Endothelial cell of umbilical vein (primary cell): ENCODE data around the gene RAB12. TPM values are rescaled to one million over a fixed set of nuclear protein-coding genes. Genes with fewer than 3 reads are reported as not detected.

ENCODE experiments used
- BruUV-seq: library from RNA; stranded (reverse); fragments of 400-500 nt; replicated peaks from 2 replicates; lab custom pipeline; 2021; lab: Mats Ljungman, UMichigan
- CTCF ChIA-PET: fragments of 300-600, 350-600 bp; sonication (Branson Sonifier 250); formaldehyde crosslinking; loops from one replicate; lab custom pipeline; 2021; ENCODE audit warnings: antibody characterized with exemption, inconsistent platforms; lab: Charles Lee
- POLR2A ChIA-PET: fragments of 300-600, 350-600 bp; sonication (Branson Sonifier 250); formaldehyde crosslinking; loops from one replicate; lab custom pipeline; 2021; ENCODE audit warnings: antibody characterized with exemption, inconsistent platforms; lab: Charles Lee
- DNase-seq: peaks from one replicate; pipeline ENCODE4 v3.0.0-alpha.2; 2011; ENCODE audit warnings: low read depth, low spot score
- FAIRE-seq: peaks from 2 replicates; lab custom pipeline; 2011; peaks lifted over from hg19 to GRCh38; lab: Jason Lieb, UNC
- H2AFZ ChIP-seq: 2 replicates; pipeline ENCODE4 v1.6.0; 2012; ENCODE audit warnings: low read depth, low read length, control low read depth, inconsistent platforms
- H3K27ac ChIP-seq: 2 replicates; pipeline ENCODE4 v1.5.1; 2011; ENCODE audit warnings: low read depth, mild to moderate bottlenecking, control low read depth, low read length, moderate library complexity; ENCODE audit not compliant: insufficient read depth
- H3K27me3 ChIP-seq, 2 experiments: 2 replicates each; pipeline versions ENCODE4 v1.6.0 to v1.6.1; 2011; ENCODE audit warnings: low read length in 2 of 2, mixed read lengths in 1 of 2; ENCODE audit not compliant: control insufficient read depth in 2 of 2, insufficient read depth in 2 of 2
- H3K36me3 ChIP-seq, 2 experiments: 2 replicates in 1 of 2; 3 replicates in 1 of 2; pipeline ENCODE4 v1.5.1; 2011; ENCODE audit warnings: low read length in 2 of 2, mild to moderate bottlenecking in 1 of 2, moderate library complexity in 1 of 2; ENCODE audit not compliant: control insufficient read depth in 2 of 2, insufficient read depth in 2 of 2; ENCODE audit errors: extremely low read depth in 1 of 2
- H3K4me1 ChIP-seq: 3 replicates; pipeline ENCODE4 v1.5.1; 2011; ENCODE audit warnings: mild to moderate bottlenecking, low read length; ENCODE audit not compliant: control insufficient read depth, insufficient read depth; ENCODE audit errors: extremely low read depth
- H3K4me2 ChIP-seq: 2 replicates; pipeline ENCODE4 v1.6.1; 2011; ENCODE audit warnings: low read length, control low read depth, mixed read lengths; ENCODE audit not compliant: insufficient read depth
- H3K4me3 ChIP-seq, 3 experiments: fragments of 200-600 bp in 1 of 3; sonication (generic), shearing (Covaris generic) in 1 of 3; replicated peaks in 1 of 3; 2 replicates each; pipeline ENCODE4 v1.5.1; 2011 to 2016; ENCODE audit warnings: control low read depth in 3 of 3, low read length in 3 of 3, mild to moderate bottlenecking in 2 of 3, inconsistent platforms in 1 of 3, low read depth in 1 of 3, moderate library complexity in 1 of 3; ENCODE audit not compliant: insufficient read depth in 1 of 3
- H3K79me2 ChIP-seq: 2 replicates; pipeline ENCODE4 v1.6.0; 2012; ENCODE audit warnings: low read length, inconsistent platforms; ENCODE audit not compliant: control insufficient read depth, insufficient read depth
- H3K9ac ChIP-seq: replicated peaks from 2 replicates; pipeline ENCODE3; 2011; ENCODE audit warnings: low read length, control low read depth; ENCODE audit not compliant: insufficient read depth; ENCODE audit errors: extremely low read depth
- H3K9me1 ChIP-seq: replicated peaks from 3 replicates; pipeline ENCODE4 v1.6.0; 2011; ENCODE audit warnings: mild to moderate bottlenecking, low read length; ENCODE audit not compliant: control insufficient read depth, insufficient read depth; ENCODE audit errors: extremely low read depth
- H3K9me3 ChIP-seq: replicated peaks from 2 replicates; pipeline ENCODE4 v1.5.1; 2012; ENCODE audit warnings: low read length, inconsistent platforms; ENCODE audit not compliant: control insufficient read depth, insufficient read depth
- H4K20me1 ChIP-seq: replicated peaks from 2 replicates; pipeline ENCODE3; 2011; ENCODE audit warnings: mild to moderate bottlenecking, low read length; ENCODE audit not compliant: control insufficient read depth, insufficient read depth; ENCODE audit errors: extremely low read depth
- EZH2 ChIP-seq: IDR thresholded peaks from 2 replicates; pipeline ENCODE4 v1.6.1; 2012; ENCODE audit warnings: borderline replicate concordance, low read depth, mild to moderate bottlenecking, moderate library complexity, low read length, inconsistent platforms; ENCODE audit not compliant: severe bottlenecking
- FOS ChIP-seq: IDR thresholded peaks from 2 replicates; pipeline ENCODE4 v1.6.1; 2011; ENCODE audit warnings: mild to moderate bottlenecking, low read length, moderate library complexity, borderline replicate concordance; ENCODE audit not compliant: insufficient read depth
- GATA2 ChIP-seq: IDR thresholded peaks from 2 replicates; pipeline ENCODE4 v1.7.0; 2011; ENCODE audit warnings: low read depth, mild to moderate bottlenecking, moderate library complexity, mixed read lengths, low read length; ENCODE audit not compliant: insufficient read length, insufficient read depth
- JUN ChIP-seq: IDR thresholded peaks from 2 replicates; pipeline ENCODE4 v1.6.1; 2011; ENCODE audit warnings: borderline replicate concordance, low read depth; ENCODE audit not compliant: insufficient read length, insufficient read depth
- MYC ChIP-seq: IDR thresholded peaks from one replicate; pipeline ENCODE4 v1.6.1; 2011; ENCODE audit warnings: mild to moderate bottlenecking, low read depth, low read length
- POLR2A ChIP-seq: IDR thresholded peaks from 2 replicates; pipeline ENCODE4 v1.6.1; 2012; ENCODE audit warnings: low read depth, mild to moderate bottlenecking, control low read depth, low read length
- POLR2AphosphoS5 ChIP-seq: IDR thresholded peaks from 2 replicates; pipeline ENCODE4 v1.6.1; 2012; ENCODE audit warnings: low read depth, mild to moderate bottlenecking, control low read depth, low read length, moderate library complexity; ENCODE audit not compliant: insufficient read depth
- dilution Hi-C: fragments of 300-500 bp; cut with MboI; formaldehyde crosslinking; loops from one replicate; pipeline ENCODE4 v1.15.0; 2019; ENCODE audit warnings: low sequenced_read_pairs; ENCODE audit not compliant: extremely low pct_ligation_motif_present
- intact Hi-C: fragments of 100-400 bp; cut with micrococcal nuclease; formaldehyde crosslinking; loops from one replicate; pipeline ENCODE4 v1.10.0; 2022
- polyA plus RNA-seq, 4 experiments: library from polyadenylated mRNA; depleted of rRNA in 3 of 4; stranded (reverse) in 3 of 4; unstranded in 1 of 4; fragments of >200 nt; gene quantifications; 2 replicates each; pipeline versions ENCODE4 v1.2.1 to v1.2.3, GENCODE V29; 2011 to 2012; ENCODE audit warnings: missing spikeins in 1 of 4
- total RNA-seq: library from RNA; stranded (reverse); gene quantifications from 2 replicates; pipeline ENCODE4 v1.2.3, GENCODE V29; 2021
- TF ChIP-seq, protein P1 (sequence below), 2 donors: IDR thresholded peaks; 1 replicate in 1 of 2; 2 replicates in 1 of 2; pipeline ENCODE4 v1.5.1; 2011; ENCODE audit warnings: low read length in 2 of 2, mild to moderate bottlenecking in 2 of 2, moderate library complexity in 2 of 2, control low read depth in 1 of 2, inconsistent platforms in 1 of 2, low read depth in 1 of 2; ENCODE audit not compliant: insufficient read depth in 1 of 2; ENCODE audit errors: extremely low read depth in 1 of 2
- TF ChIP-seq, protein P2 (sequence below): IDR thresholded peaks from 2 replicates; pipeline ENCODE4 v1.6.1; 2011; ENCODE audit not compliant: insufficient read depth, insufficient read length

Gene RAB12
- total and polyA plus RNA-seq, 2 donors (not counting 3 experiments of a cell fraction or from before 2014, with no cell fraction given), result 11.5 to 42.0 TPM

- Histone ChIP-seq H3K4me1 (no peaks in the 10 kb centered on the region), H3K27ac (no peak overlapping the region), H4K20me1 (no peaks in the 10 kb centered on the region), H3K4me2 (no peak overlapping the region), H3K9ac (no peak overlapping the region), H3K79me2 (no peaks in the 10 kb centered on the region), H3K27me3 (peaks cover 20 to 21% of the 10 kb centered on the region in 2 experiments), H2AFZ (no peak overlapping the region), H3K4me3 (no peak overlapping the region), H3K36me3 (no peaks in the 10 kb centered on the region), H3K9me1 (no peaks in the 10 kb centered on the region), H3K9me3 (no peaks in the 10 kb centered on the region)
- TF ChIP-seq FOS (no peak), POLR2AphosphoS5 (no peak), POLR2A (no peak), GATA2 (no peak), EZH2 (no peak)
- CTCF ChIA-PET, result interaction anchor here (2.4 kb wide), 1 partner anchor 8 kb away, joined by 19 read pairs; the partner anchor contains the start of gene RAB12
- intact Hi-C loops, result no loop called here
- dilution Hi-C loops, result no loop called here
- FAIRE-seq, result no peak
- POLR2A ChIA-PET, result no interaction called here
- BruUV-seq, result no TSS peak
- DNase-seq, result no peak
These were observed 7.8 kb upstream of the RAB12 start for GRCh38 chr18:8601277-8602032.

DNA sequence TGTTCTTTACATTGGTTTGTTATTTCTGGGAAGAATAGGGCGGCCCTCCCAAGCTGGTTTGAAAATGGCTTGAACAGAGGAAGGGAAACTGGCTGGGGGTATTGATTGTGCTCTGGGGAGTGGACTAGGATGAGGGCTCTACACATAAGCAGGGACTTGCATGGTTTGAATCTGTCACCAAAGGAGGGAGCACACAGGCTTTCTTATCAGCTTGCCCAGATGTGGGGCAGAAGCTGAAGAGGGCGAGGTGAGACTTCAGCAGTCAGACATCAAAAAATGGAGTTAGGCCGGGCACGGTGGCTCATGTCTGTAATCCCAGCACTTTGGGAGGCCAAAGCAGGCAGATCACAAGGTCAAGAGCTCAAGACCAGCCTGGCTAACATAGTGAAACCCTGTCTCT, 7.2 kb upstream of the RAB12 start:
- no peak overlapping the region for H3K27ac ChIP-seq
- TF ChIP-seq MYC (no peak), GATA2 (no peak), FOS (no peak), POLR2AphosphoS5 (no peak), EZH2 (no peak), POLR2A (no peak), JUN (no peak)
- TF ChIP-seq, protein P1, sequence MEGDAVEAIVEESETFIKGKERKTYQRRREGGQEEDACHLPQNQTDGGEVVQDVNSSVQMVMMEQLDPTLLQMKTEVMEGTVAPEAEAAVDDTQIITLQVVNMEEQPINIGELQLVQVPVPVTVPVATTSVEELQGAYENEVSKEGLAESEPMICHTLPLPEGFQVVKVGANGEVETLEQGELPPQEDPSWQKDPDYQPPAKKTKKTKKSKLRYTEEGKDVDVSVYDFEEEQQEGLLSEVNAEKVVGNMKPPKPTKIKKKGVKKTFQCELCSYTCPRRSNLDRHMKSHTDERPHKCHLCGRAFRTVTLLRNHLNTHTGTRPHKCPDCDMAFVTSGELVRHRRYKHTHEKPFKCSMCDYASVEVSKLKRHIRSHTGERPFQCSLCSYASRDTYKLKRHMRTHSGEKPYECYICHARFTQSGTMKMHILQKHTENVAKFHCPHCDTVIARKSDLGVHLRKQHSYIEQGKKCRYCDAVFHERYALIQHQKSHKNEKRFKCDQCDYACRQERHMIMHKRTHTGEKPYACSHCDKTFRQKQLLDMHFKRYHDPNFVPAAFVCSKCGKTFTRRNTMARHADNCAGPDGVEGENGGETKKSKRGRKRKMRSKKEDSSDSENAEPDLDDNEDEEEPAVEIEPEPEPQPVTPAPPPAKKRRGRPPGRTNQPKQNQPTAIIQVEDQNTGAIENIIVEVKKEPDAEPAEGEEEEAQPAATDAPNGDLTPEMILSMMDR (IDR thresholded peaks at IDR 0.05; ENCODE audit: extremely low read depth in 1 of 2, insufficient read depth in 1 of 2, low read depth in 1 of 2, low read length in 2 of 2), result no peak
- TF ChIP-seq, protein P2, sequence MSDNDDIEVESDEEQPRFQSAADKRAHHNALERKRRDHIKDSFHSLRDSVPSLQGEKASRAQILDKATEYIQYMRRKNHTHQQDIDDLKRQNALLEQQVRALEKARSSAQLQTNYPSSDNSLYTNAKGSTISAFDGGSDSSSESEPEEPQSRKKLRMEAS, result no peak
- H4K20me1 ChIP-seq, result no peaks in the 10 kb centered on the region
- dilution Hi-C loops (no loop called here), intact Hi-C loops (no loop called here)
- no peak for DNase-seq
- no peaks in the 10 kb centered on the region for H3K4me1 ChIP-seq
- FAIRE-seq, result no peak
- no peak overlapping the region for H2AFZ ChIP-seq
- no peaks in the 10 kb centered on the region for H3K9me3 ChIP-seq
- no TSS peak for BruUV-seq
- ChIA-PET POLR2A (no interaction called here), CTCF (no interaction called here)
- H3K9ac ChIP-seq, result no peak overlapping the region
- H3K4me2 ChIP-seq, result no peak overlapping the region
- no peaks in the 10 kb centered on the region for H3K9me1 ChIP-seq
- peaks cover 20 to 21% of the 10 kb centered on the region in 2 experiments for H3K27me3 ChIP-seq
- H3K36me3 ChIP-seq, result no peaks in the 10 kb centered on the region
- H3K4me3 ChIP-seq, result no peak overlapping the region
- no peaks in the 10 kb centered on the region for H3K79me2 ChIP-seq
